ENCODE results near the gene TATDN2.
"Not testable (repeated sequence)": the region's sequence is repeated elsewhere in the genome, so short reads cannot be mapped to it uniquely, and the experiment has no call there.

Gene TATDN2

DNA sequence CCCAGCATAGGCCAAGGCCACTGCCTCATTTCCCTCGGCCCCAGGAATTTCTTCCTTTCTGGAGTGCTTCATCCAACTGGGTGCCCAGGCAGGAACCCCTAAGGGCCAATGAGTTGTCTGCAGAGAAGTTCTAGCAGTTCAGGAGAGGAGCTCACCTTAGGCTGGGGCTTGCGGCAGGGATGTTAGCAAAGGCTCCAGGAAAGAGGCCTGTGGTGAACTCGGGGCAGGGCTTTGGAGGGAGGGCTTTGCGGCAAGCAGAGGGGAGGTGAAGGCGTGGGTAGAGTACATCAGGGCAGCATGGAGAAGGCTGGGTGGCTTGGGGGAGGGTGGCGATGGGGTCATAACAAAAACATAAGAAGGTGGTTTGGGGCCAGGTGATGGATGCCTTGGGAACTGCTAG is 43.4 kb downstream of the TATDN2 start:
- WGBS, 2 donors (ENCODE audit: extremely low coverage in 2 of 2, insufficient read length in 2 of 2, insufficient replicate concordance in 1 of 2), result no CpG with 5 or more reads among the region's 6 CpGs
- Histone ChIP-seq H3K27me3 (ENCODE audit: control insufficient read depth in 3 of 3, insufficient read depth in 3 of 3, low read depth in 1 of 3, low read length in 3 of 3) (no peaks in the 10 kb centered on the region), H2BK5ac (ENCODE audit: low read length) (no peak overlapping the region), H3K4me2 (ENCODE audit: insufficient read depth, low read length, poor library complexity, severe bottlenecking) (no peak overlapping the region), H3K36me3 (replicated peaks in 1 of 2; ENCODE audit: control insufficient read depth in 2 of 2, insufficient read depth in 2 of 2, low read length in 2 of 2) (peaks cover 2 to 51% of the 10 kb centered on the region in 2 donors), H2BK120ac (ENCODE audit: low read depth, low read length) (no peak overlapping the region), H2BK12ac (ENCODE audit: low read length) (no peak overlapping the region), H2AFZ (ENCODE audit: low read length) (no peak overlapping the region), H3K4ac (ENCODE audit: low read length) (no peak overlapping the region), H3K14ac (ENCODE audit: low read length) (no peak overlapping the region), H3K9ac (ENCODE audit: low read depth, low read length, poor library complexity) (no peak overlapping the region), H3K79me1 (ENCODE audit: low read depth, low read length) (no peaks in the 10 kb centered on the region), H3K27ac (replicated peaks; ENCODE audit: low read length) (no peak overlapping the region), H3K18ac (ENCODE audit: low read length) (no peak overlapping the region), H3K9me3 (replicated peaks in 1 of 2; ENCODE audit: control insufficient read depth in 2 of 2, insufficient read depth in 1 of 2, low read depth in 1 of 2, low read length in 2 of 2) (no peaks in the 10 kb centered on the region), H3K4me1 (ENCODE audit: control insufficient read depth in 2 of 2, insufficient read depth in 1 of 2, low read depth in 1 of 2, low read length in 2 of 2) (peaks cover 6% of the 10 kb centered on the region in 2 donors), H4K91ac (ENCODE audit: low read depth, low read length, poor library complexity) (no peak overlapping the region), H3K23ac (ENCODE audit: low read depth, low read length, poor library complexity) (no peak overlapping the region), H3K4me3 (ENCODE audit: low read length in 2 of 2) (no peak overlapping the region), H2BK15ac (ENCODE audit: low read length) (no peak overlapping the region), H2AK5ac (ENCODE audit: low read depth, low read length) (no peak overlapping the region), H4K8ac (ENCODE audit: low read depth, low read length) (no peak overlapping the region)
- no peak for DNase-seq (ENCODE audit: low spot score)

DNA sequence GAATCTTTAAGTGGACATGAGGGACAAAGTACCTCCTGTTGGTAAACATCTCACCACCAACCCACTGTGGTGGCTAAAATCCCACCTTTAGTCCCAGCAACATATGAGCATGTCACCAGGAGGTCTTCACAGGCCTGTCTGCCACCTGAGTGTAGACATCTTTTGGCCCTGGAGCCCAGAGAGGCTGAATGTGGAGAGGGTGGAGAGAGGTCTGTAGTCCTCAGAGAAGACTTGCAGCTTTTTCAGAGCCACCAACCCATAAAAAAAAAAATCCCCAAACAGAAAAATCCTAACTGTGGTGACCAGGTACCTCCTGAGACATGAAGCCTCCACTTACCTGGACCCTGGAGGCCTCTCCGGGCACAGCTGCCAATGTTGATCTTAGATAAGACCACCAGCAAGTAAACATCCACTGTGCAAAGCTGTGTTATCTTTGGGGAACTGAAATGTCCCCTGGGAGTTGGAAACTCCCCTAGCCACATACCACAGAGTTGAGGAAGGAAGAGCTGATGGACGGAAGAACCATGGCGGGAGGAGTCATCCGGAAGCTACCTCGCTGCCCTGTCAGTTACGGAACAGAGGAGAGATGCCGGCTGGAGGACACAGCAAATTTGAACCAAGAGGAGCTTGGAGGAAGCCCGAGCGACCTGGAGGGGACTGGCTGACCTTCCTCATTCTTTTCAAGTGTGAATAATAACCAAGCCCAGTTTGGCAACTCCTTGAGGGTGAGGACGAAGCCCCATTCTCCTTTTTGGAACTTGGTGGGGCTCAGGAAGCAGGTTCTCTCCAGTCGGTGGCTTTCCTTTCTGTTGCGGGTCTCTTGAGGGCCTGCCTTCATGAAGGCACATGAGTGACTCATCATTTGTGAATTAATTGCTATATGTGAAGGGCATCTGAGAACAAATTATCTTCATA is 44.5 kb downstream of the TATDN2 start, which contains the start of gene GHRL:
GHRL (minus strand) TSS at position 443 of the 915 bp plus-strand sequence. CDS start 2,767 bp downstream, outside the sequence.
- Histone ChIP-seq H2BK5ac (ENCODE audit: low read length) (no peak within 1 kb of the TSS), H3K18ac (ENCODE audit: low read length) (no peak within 1 kb of the TSS), H3K4me3 (ENCODE audit: low read length in 2 of 2) (no peak within 1 kb of the TSS), H3K23ac (ENCODE audit: low read depth, low read length, poor library complexity) (no peak within 1 kb of the TSS), H2AFZ (ENCODE audit: low read length) (no peak within 1 kb of the TSS), H3K36me3 (replicated peaks in 1 of 2; ENCODE audit: control insufficient read depth in 2 of 2, insufficient read depth in 2 of 2, low read length in 2 of 2) (peaks cover 2 to 48% of the 10 kb centered on the region in 2 donors), H2BK120ac (ENCODE audit: low read depth, low read length) (no peak within 1 kb of the TSS), H3K27me3 (ENCODE audit: control insufficient read depth in 3 of 3, insufficient read depth in 3 of 3, low read depth in 1 of 3, low read length in 3 of 3) (no peaks in the 10 kb centered on the region), H3K9me3 (replicated peaks in 1 of 2; ENCODE audit: control insufficient read depth in 2 of 2, insufficient read depth in 1 of 2, low read depth in 1 of 2, low read length in 2 of 2) (no peaks in the 10 kb centered on the region), H3K79me1 (ENCODE audit: low read depth, low read length) (no peaks in the 10 kb centered on the region), H2BK12ac (ENCODE audit: low read length) (no peak within 1 kb of the TSS), H3K4me1 (ENCODE audit: control insufficient read depth in 2 of 2, insufficient read depth in 1 of 2, low read depth in 1 of 2, low read length in 2 of 2) (peaks cover 0 to 4% of the 10 kb centered on the region in 2 donors), H3K4ac (ENCODE audit: low read length) (no peak within 1 kb of the TSS), H4K91ac (ENCODE audit: low read depth, low read length, poor library complexity) (no peak within 1 kb of the TSS), H3K9ac (ENCODE audit: low read depth, low read length, poor library complexity) (no peak within 1 kb of the TSS), H3K27ac (replicated peaks; ENCODE audit: low read length) (no peak within 1 kb of the TSS), H2AK5ac (ENCODE audit: low read depth, low read length) (no peak within 1 kb of the TSS), H3K4me2 (ENCODE audit: insufficient read depth, low read length, poor library complexity, severe bottlenecking) (no peak within 1 kb of the TSS), H2BK15ac (ENCODE audit: low read length) (no peak within 1 kb of the TSS), H4K8ac (ENCODE audit: low read depth, low read length) (peak within 1 kb of the TSS; percentile 55), H3K14ac (ENCODE audit: low read length) (no peak within 1 kb of the TSS)
- no CpG with 5 or more reads among the region's 12 CpGs for WGBS, 2 donors (ENCODE audit: extremely low coverage in 2 of 2, insufficient read length in 2 of 2, insufficient replicate concordance in 1 of 2)
- no peak for DNase-seq (ENCODE audit: low spot score)

DNA sequence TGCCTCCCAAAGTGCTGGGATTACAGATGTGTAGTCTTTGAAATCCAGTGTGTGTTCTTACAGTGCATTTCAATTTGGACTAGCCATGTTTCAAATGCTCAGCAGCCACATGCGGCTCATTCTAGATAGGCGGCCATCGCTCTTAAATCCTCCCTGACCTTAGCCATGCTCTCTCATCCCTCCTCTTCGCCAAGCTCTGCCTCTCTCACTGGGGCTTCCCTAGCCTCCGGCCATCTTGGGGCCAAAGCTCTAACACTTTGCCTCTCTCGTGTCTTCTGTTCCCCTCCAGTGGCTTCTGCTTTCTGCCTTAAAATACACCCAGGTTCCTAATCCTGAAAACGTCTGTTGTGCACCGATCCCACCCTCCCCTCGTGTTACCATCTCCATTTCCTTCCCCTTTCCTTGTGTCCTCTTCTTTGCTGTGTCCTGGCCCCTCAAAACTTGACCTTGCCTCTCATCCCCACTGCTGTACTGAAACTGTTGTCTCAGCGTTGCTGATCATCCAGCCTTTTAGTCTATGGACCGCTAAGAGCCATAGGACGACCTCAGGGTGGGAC is 45.8 kb downstream of the TATDN2 start:
- Histone ChIP-seq H2BK120ac (ENCODE audit: low read depth, low read length) (no peak overlapping the region), H2AK5ac (ENCODE audit: low read depth, low read length) (no peak overlapping the region), H2BK15ac (ENCODE audit: low read length) (no peak overlapping the region), H3K4me2 (ENCODE audit: insufficient read depth, low read length, poor library complexity, severe bottlenecking) (no peak overlapping the region), H3K9ac (ENCODE audit: low read depth, low read length, poor library complexity) (no peak overlapping the region), H4K8ac (ENCODE audit: low read depth, low read length) (no peak overlapping the region), H3K36me3 (replicated peaks in 1 of 2; ENCODE audit: control insufficient read depth in 2 of 2, insufficient read depth in 2 of 2, low read length in 2 of 2) (peaks cover 0 to 40% of the 10 kb centered on the region in 2 donors), H2BK5ac (ENCODE audit: low read length) (no peak overlapping the region), H3K4ac (ENCODE audit: low read length) (no peak overlapping the region), H3K14ac (ENCODE audit: low read length) (no peak overlapping the region), H4K91ac (ENCODE audit: low read depth, low read length, poor library complexity) (no peak overlapping the region), H2BK12ac (ENCODE audit: low read length) (no peak overlapping the region), H2AFZ (ENCODE audit: low read length) (no peak overlapping the region), H3K23ac (ENCODE audit: low read depth, low read length, poor library complexity) (no peak overlapping the region), H3K18ac (ENCODE audit: low read length) (no peak overlapping the region), H3K27me3 (ENCODE audit: control insufficient read depth in 3 of 3, insufficient read depth in 3 of 3, low read depth in 1 of 3, low read length in 3 of 3) (no peaks in the 10 kb centered on the region), H3K79me1 (ENCODE audit: low read depth, low read length) (no peaks in the 10 kb centered on the region), H3K4me3 (ENCODE audit: low read length in 2 of 2) (no peak overlapping the region), H3K9me3 (replicated peaks in 1 of 2; ENCODE audit: control insufficient read depth in 2 of 2, insufficient read depth in 1 of 2, low read depth in 1 of 2, low read length in 2 of 2) (no peaks in the 10 kb centered on the region), H3K4me1 (ENCODE audit: control insufficient read depth in 2 of 2, insufficient read depth in 1 of 2, low read depth in 1 of 2, low read length in 2 of 2) (peaks cover 0 to 4% of the 10 kb centered on the region in 2 donors), H3K27ac (replicated peaks; ENCODE audit: low read length) (no peak overlapping the region)
- no CpG with 5 or more reads among the region's 12 CpGs for WGBS, 2 donors (ENCODE audit: extremely low coverage in 2 of 2, insufficient read length in 2 of 2, insufficient replicate concordance in 1 of 2)
- DNase-seq (ENCODE audit: low spot score), result no peak

DNA sequence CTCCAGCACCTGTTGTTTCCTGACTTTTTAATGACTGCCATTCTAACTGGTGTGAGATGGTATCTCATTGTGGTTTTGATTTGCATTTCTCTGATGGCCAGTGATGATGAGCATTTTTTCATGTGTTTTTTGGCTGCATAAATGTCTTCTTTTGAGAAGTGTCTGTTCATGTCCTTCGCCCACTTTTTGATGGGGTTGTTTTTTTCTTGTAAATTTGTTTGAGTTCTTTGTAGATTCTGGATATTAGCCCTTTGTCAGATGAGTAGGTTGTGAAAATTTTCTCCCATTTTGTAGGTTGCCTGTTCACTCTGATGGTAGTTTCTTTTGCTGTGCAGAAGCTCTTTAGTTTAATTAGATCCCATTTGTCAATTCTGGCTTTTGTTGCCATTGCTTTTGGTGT is 49.8 kb downstream of the TATDN2 start:
- not testable (repeated sequence) for H3K79me1 ChIP-seq (ENCODE audit: low read depth, low read length); H3K27me3 ChIP-seq (ENCODE audit: control insufficient read depth in 3 of 3, insufficient read depth in 3 of 3, low read depth in 1 of 3, low read length in 3 of 3); H3K4me1 ChIP-seq (ENCODE audit: control insufficient read depth in 2 of 2, insufficient read depth in 1 of 2, low read depth in 1 of 2, low read length in 2 of 2); H3K4me2 ChIP-seq (ENCODE audit: insufficient read depth, low read length, poor library complexity, severe bottlenecking); H3K23ac ChIP-seq (ENCODE audit: low read depth, low read length, poor library complexity); H3K4me3 ChIP-seq (ENCODE audit: low read length in 2 of 2); H2AK5ac ChIP-seq (ENCODE audit: low read depth, low read length); H2BK120ac ChIP-seq (ENCODE audit: low read depth, low read length); H2BK5ac ChIP-seq (ENCODE audit: low read length); H3K18ac ChIP-seq (ENCODE audit: low read length); H2AFZ ChIP-seq (ENCODE audit: low read length); H3K4ac ChIP-seq (ENCODE audit: low read length); H4K91ac ChIP-seq (ENCODE audit: low read depth, low read length, poor library complexity); H3K14ac ChIP-seq (ENCODE audit: low read length); H3K9ac ChIP-seq (ENCODE audit: low read depth, low read length, poor library complexity); H3K27ac ChIP-seq (replicated peaks; ENCODE audit: low read length); H2BK15ac ChIP-seq (ENCODE audit: low read length); DNase-seq (ENCODE audit: low spot score); H3K9me3 ChIP-seq (replicated peaks in 1 of 2; ENCODE audit: control insufficient read depth in 2 of 2, insufficient read depth in 1 of 2, low read depth in 1 of 2, low read length in 2 of 2); H4K8ac ChIP-seq (ENCODE audit: low read depth, low read length); H2BK12ac ChIP-seq (ENCODE audit: low read length)
- no CpG with 5 or more reads among the region's 1 CpG for WGBS, 2 donors (ENCODE audit: extremely low coverage in 2 of 2, insufficient read length in 2 of 2, insufficient replicate concordance in 1 of 2)
- H3K36me3 ChIP-seq (replicated peaks in 1 of 2; ENCODE audit: control insufficient read depth in 2 of 2, insufficient read depth in 2 of 2, low read length in 2 of 2), result peaks cover 29 to 58% of the 10 kb centered on the region in 2 donors

All from neuronal stem cell (in vitro differentiated cells).